GM12878 (cell line): ENCODE measurements around the gene ZNF837. TPM values are rescaled to one million over a fixed set of nuclear protein-coding genes. Genes with fewer than 3 reads are reported as not detected.

Experiments used
- EP300 ChIP-seq, 2 experiments: fragments of 150-350 bp in 1 of 2; IDR thresholded peaks; 2 replicates each; pipeline ENCODE4 v1.6.1; 2011 to 2012; ENCODE audit warnings: low read depth in 2 of 2, low read length in 2 of 2, borderline replicate concordance in 1 of 2, improper control_type of control experiment in 1 of 2, inconsistent platforms in 1 of 2; ENCODE audit not compliant: control insufficient read depth in 1 of 2
- ESRRA ChIP-seq: IDR thresholded peaks from 2 replicates; pipeline ENCODE4 v1.6.1; 2012; ENCODE audit warnings: mild to moderate bottlenecking, low read length, improper control_type of control experiment
- GATAD2B ChIP-seq: fragments of 450-650 bp; conservative IDR thresholded peaks from 2 replicates; pipeline ENCODE4 v1.6.1; 2017; ENCODE audit warnings: low read depth, mild to moderate bottlenecking, moderate library complexity
- HSF1 ChIP-seq: fragments of 150-350 bp; IDR thresholded peaks from 2 replicates; pipeline ENCODE4 v1.6.1; 2014; ENCODE audit warnings: mild to moderate bottlenecking, low read depth, low read length
- IRF4 ChIP-seq: IDR thresholded peaks from 2 replicates; pipeline ENCODE4 v1.6.1; 2011; ENCODE audit warnings: low read depth, low read length
- JUND ChIP-seq: IDR thresholded peaks from 2 replicates; pipeline ENCODE4 v1.6.1; 2012; ENCODE audit warnings: low read depth, mild to moderate bottlenecking, low read length, improper control_type of control experiment, moderate library complexity
- KAT2A ChIP-seq: conservative IDR thresholded peaks from 2 replicates; pipeline ENCODE4 v1.6.1; 2011; ENCODE audit warnings: low read depth, low read length; ENCODE audit not compliant: control insufficient read depth
- MXI1 ChIP-seq: fragments of 150-350 bp; IDR thresholded peaks from 2 replicates; pipeline ENCODE4 v1.6.1; 2011; ENCODE audit warnings: low read depth, mild to moderate bottlenecking, inconsistent platforms, low read length, improper control_type of control experiment
- MYB ChIP-seq: fragments of 150-350 bp; IDR thresholded peaks from 2 replicates; pipeline ENCODE4 v1.6.1; 2014; ENCODE audit warnings: mild to moderate bottlenecking, low read depth, low read length, borderline replicate concordance
- NFYB ChIP-seq: IDR thresholded peaks from 2 replicates; pipeline ENCODE4 v1.6.1; 2011; ENCODE audit warnings: low read depth, mild to moderate bottlenecking, low read length, improper control_type of control experiment, moderate library complexity; ENCODE audit not compliant: insufficient read depth
- NR2C1 ChIP-seq: fragments of 450-650 bp; IDR thresholded peaks from 2 replicates; pipeline ENCODE4 v1.6.1; 2017; ENCODE audit warnings: antibody characterized with exemption, mild to moderate bottlenecking, moderate library complexity
- NRF1 ChIP-seq: conservative IDR thresholded peaks from 2 replicates; pipeline ENCODE4 v1.6.1; 2011; ENCODE audit warnings: mild to moderate bottlenecking, low read depth, low read length, improper control_type of control experiment
- POLR2AphosphoS5 ChIP-seq: IDR thresholded peaks from 2 replicates; pipeline ENCODE4 v1.6.1; 2011; ENCODE audit warnings: mild to moderate bottlenecking, low read length, inconsistent platforms
- REST ChIP-seq: IDR thresholded peaks from 2 replicates; pipeline ENCODE4 v1.6.1; 2012; ENCODE audit warnings: mild to moderate bottlenecking, low read depth, low read length
- SREBF1 ChIP-seq: IDR thresholded peaks from 2 replicates; pipeline ENCODE4 v1.6.1; 2012; ENCODE audit warnings: mild to moderate bottlenecking, low read length
- TARDBP ChIP-seq: IDR thresholded peaks from 2 replicates; pipeline ENCODE4 v1.6.1; 2016; ENCODE audit warnings: borderline replicate concordance
- YY1 ChIP-seq: IDR thresholded peaks from 2 replicates; pipeline ENCODE4 v1.6.1; 2011; ENCODE audit warnings: low read depth, mild to moderate bottlenecking, low read length
- ZNF207 ChIP-seq: fragments of 450-650 bp; IDR thresholded peaks from 2 replicates; pipeline ENCODE4 v1.6.1; 2014; ENCODE audit warnings: antibody characterized with exemption, mild to moderate bottlenecking, borderline replicate concordance
- ZNF687 ChIP-seq: fragments of 450-650 bp; IDR thresholded peaks from 2 replicates; pipeline ENCODE4 v1.6.1; 2017; ENCODE audit warnings: mild to moderate bottlenecking, moderate library complexity
- polyA plus RNA-seq, 11 experiments: library from polyadenylated mRNA; depleted of rRNA in 4 of 11; unstranded in 6 of 11; stranded (reverse) in 5 of 11; fragments of >200 nt; fragmentation: Nextera tagmentation in 4 of 11; fragmentation: Illumina TruSeq in 1 of 11; extraction: Ambion mirVana in 4 of 11; extraction: Trizol in 1 of 11; gene quantifications; 1 replicate in 1 of 11; 2 replicates in 10 of 11; pipeline versions ENCODE4 v1.2.1 to v1.2.3, GENCODE V29; 2011 to 2016; ENCODE audit warnings: inconsistent platforms in 2 of 11, missing spikeins in 2 of 11, low read depth in 1 of 11
- total RNA-seq, 4 experiments: library from RNA; depleted of rRNA in 3 of 4; stranded (reverse); fragments of >200 nt in 3 of 4; fragmentation: Illumina TruSeq in 1 of 4; extraction: Trizol in 1 of 4; gene quantifications; 2 replicates each; pipeline versions ENCODE4 v1.2.1 to v1.2.3, GENCODE V29; 2013 to 2021

The ZNF837 gene
- total and polyA plus RNA-seq, 10 of the 15 experiments (the other 5 are each of a cell fraction or from before 2014, with no cell fraction given): 0.07 to 2.9 (median 2.0) TPM; not detected in 2

GRCh38 chr19:58326914-58327726 is 53.7 kb downstream of the ZNF837 start, which contains the start of gene ZSCAN22 (continued):
- TF ChIP-seq REST (no peak), TARDBP (peak; percentile 87), MYB (no peak), EP300 (IDR thresholded peaks at IDR 0.05; ENCODE audit: borderline replicate concordance in 1 of 2, control insufficient read depth in 1 of 2, low read depth in 2 of 2, low read length in 2 of 2) (no peak), ZNF687 (no peak), HSF1 (no peak), KAT2A (no peak), ESRRA (no peak), NRF1 (no peak), GATAD2B (peak; percentile 70; the same call in 1 of the 2 replicates), IRF4 (peak; percentile 65; the same call in 1 of the 2 replicates), SREBF1 (peak; percentile 87), ZNF207 (peak; percentile 93), YY1 (peak; percentile 50), NFYB (no peak), NR2C1 (peak; percentile 74), MXI1 (peak; percentile 81), POLR2AphosphoS5 (peak; percentile 68; the same call in 1 of the 2 replicates), JUND (0 out of 2 replicates have a peak, but pooled peaks have one; percentile 30)
